ENCODE results near the gene GPR39.
"Not testable (repeated sequence)": the region's sequence is repeated elsewhere in the genome, so short reads cannot be mapped to it uniquely, and the experiment has no call there.

Gene GPR39

DNA sequence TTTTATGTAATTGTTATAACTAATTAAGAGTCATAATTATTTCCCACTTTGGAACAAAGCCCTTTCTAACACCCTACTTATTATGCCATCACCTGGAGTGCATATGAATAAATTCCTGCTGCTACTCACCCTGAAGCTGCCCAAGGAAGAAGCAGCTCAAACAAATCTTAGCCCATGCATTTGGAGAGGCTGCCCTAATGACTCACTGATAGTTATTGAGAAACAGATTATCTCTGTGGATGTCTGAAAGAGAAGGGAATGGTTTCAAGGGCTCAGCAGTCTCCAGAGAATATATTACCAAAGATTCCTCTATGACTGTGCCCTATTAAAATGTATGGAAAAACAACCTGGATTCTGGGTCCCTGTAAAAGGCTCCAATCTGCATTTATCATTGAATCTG lies 81.0 kb downstream of the GPR39 start:
- no peak for DNase-seq (ENCODE audit: low spot score)

DNA sequence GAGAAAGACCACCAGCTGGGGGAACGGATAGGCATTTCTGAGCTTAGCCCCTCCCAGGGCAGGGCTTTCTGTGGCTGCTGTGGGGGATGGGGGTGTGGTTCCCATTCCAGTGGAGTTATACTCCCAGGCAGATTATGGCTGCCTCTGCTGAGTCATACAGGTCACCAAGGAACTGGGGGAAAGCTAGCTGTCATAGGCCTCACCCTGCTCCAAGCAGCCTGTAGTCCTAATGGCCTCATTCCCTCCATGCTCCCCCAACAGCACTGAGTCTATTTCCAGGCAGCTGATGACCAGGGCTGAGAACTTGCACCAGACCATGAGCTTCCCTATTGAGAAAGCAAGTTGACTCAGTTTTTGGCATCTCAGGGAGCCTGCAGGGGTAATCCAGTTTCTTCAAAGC lies 87.1 kb downstream of the GPR39 start:
- no peak for DNase-seq (ENCODE audit: low spot score)

DNA sequence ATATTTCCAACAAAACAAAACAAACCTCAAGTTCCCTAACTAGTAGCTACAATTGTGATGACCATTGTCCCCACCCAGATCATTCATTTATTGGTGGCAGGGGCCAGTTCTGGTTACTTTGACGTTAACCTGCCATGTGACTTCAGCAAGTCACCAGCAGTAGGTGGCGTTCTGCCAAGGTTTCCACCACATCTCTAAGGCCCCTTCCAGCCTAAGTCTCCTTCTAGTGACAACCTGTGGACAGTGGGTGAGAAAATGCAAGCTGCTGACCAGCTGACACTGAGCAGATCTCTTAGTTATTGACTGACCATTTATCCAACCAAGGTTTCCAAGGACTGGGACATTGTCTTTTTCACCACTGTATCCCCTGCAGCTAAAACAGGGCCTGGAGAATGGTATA lies 98.4 kb downstream of the GPR39 start:
- DNase-seq (ENCODE audit: low spot score), result no peak

DNA sequence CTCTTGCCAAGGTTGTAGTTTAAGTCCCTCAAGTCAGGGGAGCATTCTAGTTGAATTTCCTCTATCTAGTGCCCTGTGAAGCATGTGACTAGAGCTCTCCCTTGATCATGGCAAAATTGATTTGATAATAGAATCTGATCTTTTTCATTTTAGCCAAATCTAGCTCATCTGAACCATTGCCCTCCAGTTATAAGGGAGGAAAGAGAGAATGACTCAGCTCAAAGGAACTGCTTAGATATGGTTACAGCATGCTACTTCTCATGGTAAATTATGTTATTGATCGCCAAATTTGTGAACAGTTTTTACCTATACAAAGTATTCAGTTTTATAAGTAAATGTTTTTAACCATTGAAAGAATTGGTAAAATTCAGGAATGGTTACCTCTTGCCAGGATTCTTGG lies 100.8 kb downstream of the GPR39 start:
- DNase-seq (ENCODE audit: low spot score), result no peak

DNA sequence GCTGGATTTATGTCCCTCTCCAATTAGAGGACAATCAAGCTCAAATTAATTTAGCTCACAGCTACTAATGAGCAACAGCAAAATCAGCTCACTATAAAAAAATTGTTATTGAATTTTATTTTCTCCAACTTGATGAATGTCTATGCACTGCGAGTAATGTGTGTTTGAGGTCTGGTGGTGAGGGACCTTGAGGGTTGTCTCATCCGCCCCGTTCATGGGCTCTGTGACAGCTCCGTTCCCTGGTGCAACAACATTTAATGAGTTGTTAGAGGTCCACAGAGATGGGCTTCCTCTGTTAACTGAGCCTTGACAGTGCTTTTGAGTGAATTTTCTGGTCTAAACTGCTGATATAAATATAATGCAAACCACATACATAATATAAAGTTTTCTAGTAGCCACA lies 101.7 kb downstream of the GPR39 start:
- no peak for DNase-seq (ENCODE audit: low spot score)

DNA sequence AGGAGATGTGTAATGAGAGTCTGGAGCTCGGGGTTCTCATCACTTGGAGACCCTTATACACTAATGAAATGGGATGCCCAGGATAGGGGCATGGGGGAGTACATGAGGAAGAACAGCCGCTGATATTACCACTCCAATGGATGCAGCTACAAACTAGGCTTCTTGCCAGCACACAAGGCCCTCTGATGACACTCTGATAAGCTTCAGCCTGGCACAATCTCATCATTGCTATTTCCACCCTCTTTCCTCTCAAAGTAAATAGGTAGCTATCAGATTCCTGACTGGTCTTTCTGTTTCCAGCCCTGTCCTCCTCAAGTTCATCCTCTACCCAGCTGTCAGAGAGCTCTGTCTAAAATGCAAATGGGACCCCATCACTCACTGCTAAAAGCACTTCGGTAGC lies 103.0 kb downstream of the GPR39 start:
- DNase-seq (ENCODE audit: low spot score), result no peak

DNA sequence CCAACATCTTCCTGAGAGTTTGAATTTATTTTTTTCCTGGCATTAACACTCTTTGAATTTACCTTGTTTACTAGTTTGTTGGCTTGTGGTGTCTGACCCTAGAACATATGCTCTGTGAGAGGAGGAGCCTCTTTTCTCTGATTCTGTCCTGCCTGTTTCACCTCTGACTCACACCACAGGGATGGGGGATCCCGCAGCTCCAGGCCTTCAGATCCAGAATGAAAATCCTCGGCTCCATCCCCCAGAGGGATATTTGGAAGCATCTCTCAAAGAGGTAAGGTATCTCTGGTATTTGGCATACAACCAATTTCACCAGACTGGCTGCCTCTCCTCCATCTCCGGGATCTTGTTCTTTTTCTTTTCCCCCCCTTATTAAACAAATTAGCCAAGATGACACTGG lies 104.7 kb downstream of the GPR39 start:
- no peak for DNase-seq (ENCODE audit: low spot score)

DNA sequence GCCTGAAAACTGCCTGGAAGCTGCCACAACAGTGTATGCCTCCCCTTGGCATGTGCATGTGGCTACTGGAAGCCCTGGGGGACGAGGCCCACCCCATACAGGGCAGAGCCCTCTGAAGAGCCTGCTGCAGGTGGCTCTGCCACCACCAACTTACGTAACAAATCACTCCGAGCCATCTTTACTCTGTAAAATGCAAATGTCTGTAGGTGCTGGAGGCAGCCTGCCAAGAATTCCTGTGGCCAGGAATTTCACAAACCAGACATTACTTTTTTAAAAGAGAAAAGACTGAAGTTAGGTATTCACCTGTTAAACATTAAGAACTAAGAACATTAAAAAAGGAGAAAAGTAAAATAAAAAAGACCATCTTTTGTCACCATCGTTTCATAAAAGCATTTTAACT lies 106.3 kb downstream of the GPR39 start:
- DNase-seq (ENCODE audit: low spot score), result no peak

DNA sequence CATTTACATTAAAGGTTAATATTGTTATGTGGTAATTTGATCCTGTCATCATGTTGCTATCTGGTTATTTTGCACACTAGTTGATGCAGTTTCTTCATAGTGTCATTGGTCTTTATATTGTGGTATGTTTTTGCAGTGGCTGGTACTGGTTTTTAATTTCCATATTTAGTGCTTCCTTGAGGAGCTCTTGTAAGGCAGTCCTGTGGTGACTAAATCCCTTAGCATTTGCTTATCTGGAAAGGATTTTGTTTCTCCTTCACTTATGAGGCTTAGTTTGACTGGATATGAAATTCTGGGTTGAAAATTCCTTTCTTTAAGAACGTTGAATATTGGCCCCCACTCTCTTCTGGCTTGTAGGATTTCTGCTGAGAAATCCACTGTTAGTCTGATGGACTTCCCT lies 120.5 kb downstream of the GPR39 start:
- DNase-seq (ENCODE audit: low spot score), result not testable (repeated sequence)

DNA sequence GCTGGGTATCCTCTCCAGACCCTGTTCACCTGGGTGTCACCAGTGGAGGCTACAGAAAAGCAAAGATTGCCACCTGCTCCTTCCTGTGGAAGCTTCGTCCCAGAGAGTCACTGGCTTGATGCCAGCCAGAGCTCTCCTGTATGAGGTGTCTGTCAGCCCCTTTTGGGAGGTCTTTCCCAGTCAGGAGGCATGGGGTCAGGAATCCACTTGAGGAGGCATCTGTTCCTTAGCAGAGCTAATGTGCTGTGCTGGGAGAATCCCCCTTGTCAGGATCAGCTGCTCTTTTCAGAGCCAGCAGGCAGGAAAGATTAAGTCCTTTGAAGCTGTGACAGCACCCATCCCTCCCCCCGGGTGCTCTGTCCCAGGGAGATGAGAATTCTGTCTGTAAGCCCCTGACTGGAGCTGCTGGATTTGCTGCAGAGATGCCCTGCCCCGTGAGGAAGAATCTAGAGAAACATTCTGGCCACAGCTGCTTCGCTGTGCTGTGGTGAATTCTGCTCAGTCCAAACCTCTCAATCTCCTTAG lies 121.8 kb downstream of the GPR39 start:
- no peak for DNase-seq (ENCODE audit: low spot score)

DNA sequence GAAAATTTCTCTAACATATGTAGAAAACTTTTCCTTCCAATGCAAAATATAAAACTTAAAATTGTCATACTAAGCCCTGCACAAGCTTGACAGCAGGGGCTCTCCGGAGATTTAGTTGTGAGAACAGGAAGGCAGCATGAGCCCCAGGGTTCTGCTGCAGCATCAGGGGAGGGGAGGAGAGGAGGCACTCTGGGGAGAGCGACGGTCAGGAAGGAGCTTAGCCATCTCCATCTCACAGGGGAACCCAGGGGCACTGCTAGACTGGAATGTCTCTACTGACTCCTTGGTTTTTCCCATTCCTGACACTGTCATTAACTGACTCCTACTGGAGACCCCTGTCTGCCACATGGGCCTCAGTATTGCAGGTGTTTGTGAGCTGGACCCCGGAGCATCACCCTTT lies 123.6 kb downstream of the GPR39 start:
- no peak for DNase-seq (ENCODE audit: low spot score)

DNA sequence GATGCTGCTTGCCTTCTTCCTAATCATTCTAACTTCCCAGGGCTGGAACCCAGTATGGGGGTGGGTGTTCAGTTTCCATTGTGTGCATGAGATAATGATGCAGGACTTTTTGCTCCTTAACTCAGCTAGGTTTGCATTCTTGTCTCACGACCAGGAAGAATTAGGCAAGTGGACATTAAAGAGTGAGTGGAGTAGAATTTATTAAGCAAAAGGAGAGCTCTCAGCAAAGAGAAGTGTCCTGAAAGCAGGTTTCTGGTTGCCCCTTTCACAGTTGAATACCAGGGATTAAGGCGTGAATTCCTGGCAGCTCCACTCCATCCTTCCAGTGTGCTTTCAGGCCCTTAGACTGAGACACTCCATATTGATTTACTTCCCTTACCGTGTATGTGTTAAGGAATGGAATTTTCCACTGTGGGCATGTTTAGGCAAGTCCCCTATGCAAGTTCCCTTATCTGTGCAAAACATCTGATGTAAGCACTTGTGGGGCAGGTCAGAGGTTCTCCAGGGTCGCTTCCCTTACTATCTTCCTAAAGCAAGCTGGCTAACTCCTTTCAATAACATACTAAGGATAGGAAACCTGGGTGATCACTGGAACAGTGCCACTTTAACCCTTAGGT lies 126.5 kb downstream of the GPR39 start:
- no peak for DNase-seq (ENCODE audit: low spot score)

DNA sequence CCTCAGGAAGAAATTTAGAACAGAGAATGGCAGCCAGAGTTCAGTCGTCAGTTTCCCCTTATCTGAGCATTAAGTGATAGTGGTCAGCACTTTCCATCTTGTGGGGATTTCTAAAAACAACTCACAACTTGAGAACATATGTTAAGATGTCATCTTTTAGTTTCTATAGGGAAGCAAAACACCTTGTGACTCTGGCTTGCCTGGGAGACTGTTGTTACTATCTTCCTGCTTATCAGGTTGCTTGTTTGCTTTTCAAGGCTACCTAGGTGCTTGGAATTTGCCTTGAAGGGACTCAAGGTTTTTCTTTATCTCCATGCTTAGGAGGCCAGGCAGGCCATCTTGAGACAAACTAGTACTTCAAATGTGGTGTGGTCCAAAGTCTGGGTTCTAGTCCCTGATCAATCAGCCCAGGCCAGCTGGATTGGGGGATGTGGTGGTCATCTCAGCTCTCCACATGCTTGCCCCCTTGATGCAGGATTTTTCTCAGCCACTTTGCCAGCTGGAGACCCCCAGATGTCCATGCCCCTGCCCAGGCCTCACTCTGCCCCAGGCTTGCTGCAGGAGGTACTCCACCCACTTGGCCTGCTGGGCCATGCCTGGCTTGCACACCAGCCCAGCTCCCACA lies 127.5 kb downstream of the GPR39 start:
- no peak for DNase-seq (ENCODE audit: low spot score)

DNA sequence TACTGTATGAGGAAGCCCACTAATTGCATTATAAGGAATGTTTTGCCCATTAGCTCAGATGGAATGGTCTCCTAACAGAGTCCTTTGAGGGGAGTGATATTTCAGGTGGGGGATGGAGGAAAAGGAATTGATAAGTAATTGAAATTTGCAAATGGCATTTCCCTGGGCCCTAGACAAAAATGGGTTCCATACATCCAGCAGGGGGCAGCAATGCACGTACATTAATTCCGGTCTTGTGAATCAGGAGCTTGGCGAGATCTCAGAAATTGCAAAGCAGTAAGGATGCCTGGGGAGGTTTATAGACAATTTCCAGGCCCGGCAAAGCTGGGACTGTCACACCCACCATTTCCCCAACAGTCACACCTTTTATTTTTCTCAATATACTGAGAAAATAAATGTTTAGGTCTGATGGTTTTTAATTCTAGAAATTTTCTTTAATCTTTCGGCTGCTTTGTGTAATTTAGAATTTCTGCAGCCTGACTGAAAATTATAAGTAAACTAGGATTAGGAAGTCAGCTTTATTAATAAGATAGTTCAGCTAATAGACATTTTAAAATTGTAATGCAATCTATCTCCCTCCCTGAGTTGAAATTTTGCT lies 130.6 kb downstream of the GPR39 start:
- DNase-seq (ENCODE audit: low spot score), result peak; percentile 36

DNA sequence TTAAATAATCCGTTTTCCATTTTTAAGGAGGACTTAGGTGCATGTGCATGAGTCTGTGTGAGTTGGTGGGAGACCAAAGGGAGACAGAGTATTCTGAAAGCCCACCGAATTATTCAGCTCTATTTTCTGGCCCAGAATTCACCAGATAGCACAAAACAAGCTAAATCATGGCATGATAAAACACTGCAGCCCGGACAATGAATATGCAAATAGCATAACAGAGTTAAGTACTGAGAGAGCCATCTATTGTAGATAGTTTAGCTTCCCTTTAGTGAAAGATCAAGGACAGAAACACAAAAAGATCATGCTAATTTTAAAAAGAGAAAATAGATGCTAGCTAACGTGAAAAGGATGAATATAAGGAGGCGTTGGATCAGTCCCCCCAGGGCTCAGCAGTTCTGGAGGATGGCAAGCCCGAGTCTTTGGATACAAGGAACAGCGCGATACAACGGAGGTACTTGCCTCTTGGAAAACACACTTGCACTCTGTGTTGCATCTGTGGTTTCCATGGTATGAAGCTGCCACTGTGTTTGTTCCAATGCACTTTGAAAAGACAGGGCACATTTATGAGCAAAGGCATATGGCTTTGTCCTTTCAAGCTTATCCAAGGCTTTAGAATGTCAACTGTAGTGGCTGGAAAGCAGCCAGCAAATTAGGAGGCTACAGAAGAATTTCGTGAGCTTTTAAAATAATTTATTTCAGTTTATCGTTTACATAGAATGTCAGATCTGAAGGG lies 133.5 kb downstream of the GPR39 start:
- DNase-seq (ENCODE audit: low spot score), result no peak

DNA sequence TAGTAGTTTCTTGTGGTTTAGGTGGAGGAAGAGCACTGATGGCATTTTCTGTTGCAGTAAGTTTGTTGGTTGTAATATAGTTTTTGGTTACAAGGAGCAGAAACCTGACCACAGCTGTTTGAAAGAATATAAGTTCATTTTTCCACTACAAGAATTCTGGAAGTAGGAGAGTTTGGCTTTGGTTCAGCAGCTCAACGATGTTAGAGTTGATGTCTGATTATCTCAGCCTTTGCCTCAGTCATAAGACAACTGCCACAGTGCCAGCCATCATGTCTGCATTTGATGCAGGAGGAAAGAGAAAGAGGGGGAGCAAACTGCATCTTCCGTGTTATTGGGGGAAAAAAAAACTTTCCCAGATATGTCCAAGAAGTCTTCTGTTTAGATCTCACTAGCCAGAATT lies 134.3 kb downstream of the GPR39 start:
- DNase-seq (ENCODE audit: low spot score), result no peak

DNA sequence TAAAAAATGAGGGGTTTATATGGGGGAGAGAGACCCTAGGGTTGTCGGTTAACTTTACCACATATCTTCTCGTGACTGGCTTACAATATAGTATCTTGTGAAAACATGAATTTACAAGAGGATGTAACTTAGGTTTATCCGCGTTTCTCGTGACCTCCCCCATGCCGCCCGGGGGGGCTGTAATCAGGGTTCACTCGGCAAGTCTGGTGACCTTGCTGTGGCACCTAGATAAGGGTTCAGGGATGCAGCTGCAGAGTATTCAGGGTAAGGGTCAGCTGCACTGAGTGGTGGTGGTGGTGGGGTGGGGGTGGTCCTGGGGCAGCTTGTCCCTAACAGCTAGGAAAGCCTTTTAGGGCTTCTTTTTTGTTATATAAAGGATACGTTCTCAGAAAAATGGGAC lies 141.1 kb downstream of the GPR39 start:
- DNase-seq (ENCODE audit: low spot score), result no peak

DNA sequence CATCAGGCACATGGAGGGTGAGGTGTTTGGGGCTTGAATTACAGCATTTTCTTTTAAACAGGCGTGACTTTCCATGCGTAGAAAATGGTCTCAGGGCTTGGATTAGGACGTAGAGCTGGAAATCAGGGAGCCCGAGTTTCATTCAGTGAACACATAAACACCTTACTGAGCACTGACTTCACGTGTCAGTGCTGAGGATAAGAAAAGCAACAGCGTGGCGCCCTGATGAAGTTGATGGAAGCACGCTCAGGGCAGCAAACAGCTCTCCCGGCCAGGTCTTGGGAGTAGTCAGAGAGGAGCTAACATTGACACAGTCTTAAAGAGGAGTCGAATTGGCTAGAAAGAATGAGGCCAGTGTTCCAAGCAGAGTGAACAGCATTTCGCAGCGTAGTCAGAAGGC lies 142.7 kb downstream of the GPR39 start:
- DNase-seq (ENCODE audit: low spot score), result no peak

DNA sequence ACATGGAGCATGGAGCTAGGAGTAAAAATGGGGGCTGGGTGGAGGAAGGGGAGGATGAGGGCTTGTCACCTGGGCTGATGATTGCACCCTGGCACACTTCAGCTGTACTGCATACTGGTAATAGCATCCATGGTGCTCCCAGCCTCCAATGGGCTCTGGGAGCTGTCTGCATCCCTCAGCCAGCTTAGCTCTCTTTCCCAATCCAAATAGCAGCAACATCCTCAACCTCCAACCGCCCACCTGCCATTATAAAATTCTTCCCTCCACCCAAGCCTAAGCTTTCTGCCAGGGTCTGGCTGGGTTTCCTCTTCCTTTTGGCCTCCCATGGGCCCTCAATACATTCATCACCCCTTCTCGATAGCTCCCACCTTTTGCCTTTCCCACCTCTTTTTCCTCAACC lies 143.3 kb downstream of the GPR39 start:
- no peak for DNase-seq (ENCODE audit: low spot score)

DNA sequence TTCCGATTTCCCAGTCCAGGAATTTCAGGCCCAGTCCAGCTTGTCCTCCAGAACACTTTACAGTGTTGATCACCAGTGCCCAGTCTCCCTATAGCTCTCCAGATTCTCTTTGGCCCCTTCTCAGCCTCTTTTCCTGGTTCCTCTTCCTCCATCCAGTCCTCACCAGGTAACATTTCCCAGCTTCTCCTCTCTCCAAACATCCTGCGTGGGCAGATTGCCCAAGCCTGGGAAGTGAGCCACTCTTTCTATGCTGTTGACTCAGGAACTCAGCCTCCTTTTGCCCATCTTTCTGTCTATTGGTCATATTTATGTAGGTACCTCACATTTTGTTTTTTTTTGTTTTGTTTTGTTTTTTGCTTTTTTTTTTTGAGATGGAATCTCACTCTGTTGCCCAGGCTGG lies 144.0 kb downstream of the GPR39 start:
- no peak for DNase-seq (ENCODE audit: low spot score)

DNA sequence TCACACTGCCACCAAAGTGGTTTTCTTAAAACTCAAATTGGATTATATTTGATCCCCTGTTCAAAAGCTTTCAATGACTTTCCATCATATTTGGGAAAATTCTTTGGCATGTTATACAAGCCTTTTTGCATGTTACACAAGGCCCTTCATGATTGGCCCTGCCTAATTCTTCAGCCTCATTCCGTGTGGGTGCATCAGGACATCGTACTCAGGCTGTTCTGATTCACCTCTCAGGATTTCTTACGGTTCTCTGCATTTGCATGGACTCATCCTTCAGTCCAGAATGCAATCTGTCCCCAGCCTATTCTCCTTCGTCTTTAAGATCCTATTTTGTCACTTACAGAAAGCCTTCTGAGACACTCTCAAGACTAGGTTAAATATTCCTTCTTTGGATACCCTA lies 145.6 kb downstream of the GPR39 start:
- no peak for DNase-seq (ENCODE audit: low spot score)

DNA sequence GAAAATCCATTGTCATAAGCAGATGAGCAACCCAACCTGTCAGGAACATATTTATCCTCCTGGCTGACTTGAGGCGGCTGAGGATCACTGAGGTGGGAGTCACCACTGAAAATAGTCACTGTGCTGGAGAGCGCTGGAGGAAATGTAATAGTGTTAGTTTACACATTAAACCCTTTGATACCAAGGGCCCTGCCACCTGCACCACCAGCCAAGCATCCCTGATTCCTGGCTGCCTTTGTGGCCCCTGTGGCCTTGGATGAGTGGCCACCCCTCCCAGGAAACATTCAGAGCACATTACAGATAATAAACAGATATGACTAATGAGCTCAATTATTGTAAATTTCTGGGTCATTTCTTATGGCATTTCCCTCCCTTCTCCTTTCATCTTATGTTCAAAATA lies 147.5 kb downstream of the GPR39 start:
- DNase-seq (ENCODE audit: low spot score), result no peak

DNA sequence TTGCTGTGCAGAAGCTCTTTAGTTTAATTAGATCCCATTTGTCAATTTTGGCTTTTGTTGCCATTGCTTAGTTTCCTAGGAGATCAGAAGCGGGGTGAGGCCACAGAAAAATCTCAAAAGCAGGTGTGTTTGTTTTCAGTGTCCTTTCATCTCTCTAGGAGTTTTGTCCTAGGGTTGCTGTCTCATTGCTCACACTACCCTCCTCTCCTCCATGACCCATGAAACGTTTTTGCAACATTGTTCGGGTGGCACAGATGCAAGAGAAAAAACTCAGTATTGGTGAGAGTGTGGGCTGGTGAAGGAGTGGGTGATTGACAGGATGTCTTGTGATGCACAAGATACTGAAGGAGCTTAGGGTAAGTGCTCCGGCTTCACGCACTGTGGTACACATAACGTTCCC lies 149.8 kb downstream of the GPR39 start:
- DNase-seq (ENCODE audit: low spot score), result no peak
